HL-60 (cell line): ENCODE measurements around the gene CD1E.

ENCODE experiments used
- CTCF ChIP-seq: IDR thresholded peaks from one replicate; pipeline ENCODE4 v1.5.1; 2011; ENCODE audit warnings: low read length, control low read depth, inconsistent platforms; ENCODE audit not compliant: insufficient read depth
- POLR2AphosphoS5 ChIP-seq: IDR thresholded peaks from 2 replicates; pipeline ENCODE4 v1.6.1; 2012; ENCODE audit warnings: low read depth

- TF ChIP-seq CTCF (no peak), POLR2AphosphoS5 (no peak)
Observed at GRCh38 chr1:158362941-158363340, 9.2 kb downstream of the CD1E start.
